Urothelium cell line (cell line): ENCODE measurements around the gene KRT35.

Experiments used
- DNase-seq: peaks from one replicate; pipeline ENCODE4 v3.0.0; 2011; ENCODE audit warnings: low spot score, mixed read lengths
- FAIRE-seq: peaks from 2 replicates; lab custom pipeline; 2011; peaks lifted over from hg19 to GRCh38; lab: Jason Lieb, UNC

The KRT35 gene

DNA sequence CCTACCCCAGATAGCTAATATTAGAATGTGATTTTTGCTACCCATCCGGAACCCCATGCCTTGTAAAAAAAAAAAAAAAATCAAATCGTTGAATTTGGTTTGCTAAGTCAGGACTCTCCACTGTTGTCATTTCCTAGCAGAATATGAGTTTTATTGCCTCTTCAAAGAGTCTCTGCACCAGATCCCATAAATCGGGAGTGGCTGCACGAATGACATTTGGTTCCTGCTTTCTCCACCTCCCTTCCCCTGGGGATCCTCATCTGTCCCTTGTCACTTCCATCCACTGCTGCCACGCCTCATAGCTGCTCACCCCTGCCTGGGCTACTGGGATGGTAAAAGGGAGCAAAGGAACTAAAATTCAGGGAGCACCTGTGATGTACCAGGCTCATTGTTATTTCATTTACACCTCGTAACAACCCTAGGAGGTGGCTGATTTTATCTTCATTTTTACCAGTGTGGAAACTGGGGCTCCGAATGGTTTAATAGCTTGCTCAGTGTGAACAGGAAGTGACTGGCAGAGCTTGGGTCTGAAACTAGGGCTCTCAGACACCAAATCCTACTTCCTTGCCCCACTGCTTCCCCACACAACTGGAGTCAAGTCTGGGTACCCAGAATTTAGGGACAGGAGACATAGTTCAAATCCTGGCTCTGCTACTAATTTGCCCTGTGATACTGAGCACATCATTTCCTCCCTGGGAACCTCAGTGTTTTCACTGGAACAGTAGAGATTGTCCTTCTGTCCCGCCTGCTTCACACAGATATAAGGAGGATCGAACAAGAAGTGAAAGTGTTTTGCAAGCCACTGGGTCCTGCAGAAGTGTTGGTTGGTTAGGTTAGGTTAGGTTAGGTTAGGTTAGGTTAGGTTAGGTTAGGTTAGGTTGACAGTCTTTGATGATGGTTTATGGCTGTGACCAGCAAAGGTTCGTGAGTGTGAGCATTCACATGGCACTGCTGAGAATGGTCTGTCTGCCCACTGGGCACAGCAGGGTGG lies 9.3 kb upstream of the KRT35 start:
- FAIRE-seq = peak; percentile 63

DNA sequence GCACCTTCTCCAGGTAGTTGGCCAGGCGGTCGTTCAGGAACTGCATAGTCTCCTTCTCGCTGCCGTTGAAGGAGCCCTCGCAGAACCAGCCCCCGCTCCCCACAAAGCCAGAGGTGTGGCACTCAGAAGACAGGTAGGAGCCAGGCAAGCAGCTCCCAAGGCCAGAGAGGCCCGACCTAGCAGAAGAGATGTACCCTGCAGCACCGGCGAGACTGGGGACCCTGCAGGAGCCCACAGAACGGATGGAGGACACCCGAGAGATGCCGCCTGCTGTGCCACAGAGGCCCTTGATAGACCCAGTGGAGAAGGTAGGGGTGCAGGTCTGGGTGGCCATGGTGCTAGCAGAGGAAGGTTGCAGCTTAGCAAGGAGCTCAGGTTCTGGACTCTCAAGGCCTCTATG lies 8.6 kb upstream of the KRT35 start, which contains the start of gene KRT36:
Gene KRT36 (minus strand): TSS at position 380 of the 400 bp plus-strand sequence. CDS start 46 bp downstream, at position 334.
- no peak for DNase-seq
- FAIRE-seq = no peak

More for the DNA sequence above, 9.3 kb upstream of the KRT35 start:
- no peak for DNase-seq

DNA sequence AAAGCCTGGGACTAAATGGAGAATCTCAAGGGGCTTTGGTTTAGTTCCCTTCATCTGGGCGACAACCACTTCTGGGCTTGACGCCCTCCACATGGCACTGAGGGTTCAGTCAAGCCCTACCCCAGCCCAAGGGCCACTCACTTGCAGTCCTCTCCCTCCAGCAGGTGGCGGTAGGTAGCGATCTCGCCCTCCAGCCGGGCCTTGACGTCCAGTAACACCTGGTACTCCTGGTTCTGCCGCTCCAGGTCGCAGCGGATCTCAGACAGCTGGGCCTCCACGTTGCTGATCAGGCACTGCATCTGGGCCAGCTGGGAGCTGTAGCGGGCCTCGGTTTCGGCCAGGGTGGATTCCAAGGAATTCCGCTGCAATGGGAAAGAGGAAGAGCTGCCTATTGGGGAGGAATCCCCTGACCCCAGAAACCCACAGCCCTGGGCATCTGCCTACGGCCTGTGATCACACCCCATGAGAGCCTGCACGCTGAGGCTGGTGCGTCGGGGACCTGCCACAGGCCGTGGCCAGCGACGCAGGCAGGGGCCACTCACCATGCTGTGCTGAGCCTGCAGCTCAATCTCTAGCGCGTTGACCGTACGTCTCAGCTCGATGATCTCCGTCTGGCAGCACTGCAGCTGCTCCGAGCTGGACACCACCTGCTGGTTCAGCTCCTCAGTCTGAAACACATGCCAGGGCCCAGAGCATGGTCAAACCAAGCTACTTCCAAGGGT lies 6.0 kb upstream of the KRT35 start:
- DNase-seq (no peak), FAIRE-seq (peak; percentile 52)

DNA sequence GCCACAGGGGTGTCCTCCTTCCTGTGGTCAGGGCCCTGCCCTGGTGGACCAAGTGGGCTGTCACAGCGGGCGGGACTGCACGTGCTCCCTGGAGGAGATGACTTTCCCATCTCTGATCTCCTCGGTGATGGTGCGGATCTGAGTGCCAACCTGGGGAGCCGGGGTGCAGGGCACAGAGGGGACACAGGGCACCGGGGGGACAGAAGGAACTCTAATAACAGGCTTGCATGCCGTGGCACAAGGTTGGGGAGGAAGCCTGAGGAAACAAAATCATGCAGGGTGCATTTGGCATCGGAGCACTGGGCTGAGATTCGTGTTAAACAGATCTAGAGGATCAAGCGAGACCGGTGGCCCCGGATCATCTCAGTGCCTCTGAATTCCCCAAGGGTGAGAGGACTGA lies 5.4 kb upstream of the KRT35 start:
- DNase-seq = no peak
- FAIRE-seq = no peak

DNA sequence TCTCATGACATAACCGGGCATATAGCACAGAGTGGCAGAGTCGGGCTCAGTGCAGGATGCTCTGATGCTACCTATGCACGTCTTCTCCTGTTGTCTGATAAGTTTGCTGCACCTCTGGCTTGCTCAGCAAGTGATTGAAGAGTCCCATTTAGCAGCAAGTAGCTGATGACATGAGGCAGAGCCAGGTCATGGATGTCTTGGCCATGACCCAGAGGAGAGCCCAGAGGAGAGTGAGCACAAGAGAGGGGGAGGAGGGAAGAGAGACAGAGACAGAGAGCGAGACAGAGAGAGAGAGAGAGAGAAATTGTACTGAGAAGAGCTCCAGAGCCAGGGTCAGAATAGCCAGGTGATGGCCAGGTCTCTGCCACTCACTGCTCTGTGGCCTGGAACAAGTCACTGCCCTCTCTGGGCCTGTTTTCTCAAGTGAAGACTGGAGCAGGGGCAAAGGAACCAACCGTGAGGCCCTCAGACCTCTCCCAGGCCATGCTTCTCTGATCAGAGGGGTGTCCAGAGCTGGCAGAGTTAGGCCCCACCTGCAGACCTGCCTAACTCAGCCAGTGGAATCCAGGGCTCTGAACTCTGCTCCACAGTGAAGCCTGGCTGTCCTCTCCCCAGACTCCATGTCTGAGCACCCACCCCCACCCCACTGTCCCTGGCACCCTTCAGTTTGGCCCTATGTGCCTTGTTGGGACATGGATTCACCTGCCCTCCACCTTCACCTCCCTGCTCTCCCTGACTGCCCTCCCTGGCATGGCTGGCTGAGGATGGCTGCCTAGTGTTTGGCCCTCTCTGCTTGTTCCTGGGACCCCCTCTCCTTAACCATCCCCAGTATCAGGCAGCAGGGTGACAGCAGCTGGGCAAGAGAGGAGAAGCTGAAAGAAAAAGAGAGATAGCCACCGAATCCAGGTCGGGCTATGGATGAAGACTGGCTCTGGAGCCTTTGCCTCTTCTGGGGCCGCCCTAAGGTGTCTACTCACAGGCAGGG lies 4.3 kb upstream of the KRT35 start:
- DNase-seq = no peak
- FAIRE-seq = no peak

DNA sequence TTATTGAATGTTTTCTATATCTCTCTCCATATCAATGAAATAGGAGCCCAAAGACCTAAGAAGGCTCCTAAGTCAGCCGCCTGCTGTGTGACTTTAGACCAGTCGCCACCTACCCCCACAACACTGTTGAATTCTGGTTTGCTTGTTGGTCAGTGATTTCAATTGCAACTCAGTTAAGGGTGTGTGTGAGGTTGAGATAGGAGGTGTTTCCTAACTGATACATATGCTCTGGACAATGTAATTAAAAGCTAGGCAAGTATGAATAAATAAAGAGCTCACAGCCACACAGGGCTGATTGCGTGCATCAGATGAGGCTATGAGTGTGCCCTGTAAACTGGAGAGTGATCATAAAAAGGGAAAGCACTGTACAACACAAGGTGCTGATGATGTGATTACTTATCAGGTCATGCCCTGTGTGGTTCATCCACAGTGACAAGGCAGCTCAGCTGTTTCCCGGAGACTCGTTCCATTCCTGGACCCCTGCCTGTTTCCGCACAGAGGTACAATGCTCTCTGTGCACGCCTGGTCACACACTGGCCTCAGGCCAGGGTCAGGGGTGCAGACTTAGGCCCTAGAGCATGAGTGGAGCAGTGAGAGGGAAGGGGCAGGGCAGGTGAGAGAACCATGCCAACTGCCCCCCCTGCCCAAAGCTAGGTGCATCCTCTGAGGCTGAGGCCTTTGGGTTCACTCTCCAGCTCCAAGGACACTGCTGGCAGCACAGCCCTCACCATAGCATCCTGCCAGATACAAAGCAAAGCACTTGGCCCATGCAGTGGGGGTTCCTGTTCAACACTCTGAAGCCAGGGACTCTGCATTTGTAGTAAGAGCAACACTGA lies 3.3 kb upstream of the KRT35 start:
- no peak for FAIRE-seq

DNA sequence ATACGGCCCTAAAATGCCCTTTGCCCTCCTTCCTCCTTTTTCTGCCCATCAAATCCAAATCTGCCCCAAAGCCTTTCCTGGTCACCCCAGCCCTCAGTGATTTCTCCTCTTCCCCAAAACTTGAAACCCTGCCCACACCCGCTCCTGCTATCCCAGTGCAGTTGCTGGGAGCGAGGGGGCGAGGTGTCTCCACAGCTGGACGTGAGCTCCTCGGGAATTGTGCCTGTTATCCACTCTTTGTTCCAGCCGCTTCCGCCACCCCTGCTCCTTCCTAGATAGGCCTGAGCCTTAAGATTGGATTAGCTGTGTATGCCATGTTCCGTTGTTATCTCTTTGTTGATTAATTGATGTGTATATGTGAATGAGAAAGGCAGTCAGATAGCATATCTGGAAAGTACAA lies 2.6 kb upstream of the KRT35 start:
- DNase-seq (no peak), FAIRE-seq (no peak)

More for the DNA sequence above, 3.3 kb upstream of the KRT35 start:
- DNase-seq = no peak

DNA sequence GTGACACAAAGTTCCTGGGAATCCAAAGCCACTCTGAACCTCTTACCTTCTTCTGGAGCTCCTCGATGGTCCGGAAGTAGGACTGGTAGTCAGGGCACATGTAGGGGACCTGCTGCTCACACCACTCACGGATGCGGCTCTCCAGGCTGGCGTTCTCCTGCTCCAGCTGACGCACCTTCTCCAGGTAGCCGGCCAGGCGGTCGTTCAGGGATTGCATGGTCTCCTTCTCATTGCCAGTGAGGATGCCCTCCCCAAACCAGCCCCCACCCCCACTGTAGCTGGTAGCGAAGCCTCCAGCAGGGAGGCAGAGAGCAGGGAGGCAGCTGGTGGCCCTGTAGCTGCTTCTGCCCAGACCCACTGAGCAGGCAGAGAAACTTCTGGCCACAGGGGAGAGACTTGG lies 370 bp downstream of the KRT35 start:
- FAIRE-seq (no peak), DNase-seq (no peak)

DNA sequence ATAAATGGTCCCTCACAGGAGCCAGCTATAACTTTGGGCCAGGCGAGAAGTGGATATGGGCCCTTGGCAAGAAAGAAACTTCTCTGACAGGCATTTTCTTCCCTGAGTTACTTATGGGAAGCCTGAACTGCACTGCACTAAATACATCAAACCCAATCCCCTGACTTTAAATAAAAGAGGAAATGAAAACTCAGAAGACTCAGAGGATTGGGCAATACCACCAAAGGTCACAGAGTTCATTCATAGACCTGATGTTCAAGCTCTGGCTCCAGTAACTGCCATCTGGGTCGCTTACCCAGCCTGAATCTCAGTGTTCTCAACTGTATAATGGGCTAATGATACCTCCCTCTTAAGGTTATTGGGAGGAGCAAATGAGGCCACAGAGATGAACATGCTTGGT lies 815 bp downstream of the KRT35 start:
- FAIRE-seq = no peak
- no peak for DNase-seq

DNA sequence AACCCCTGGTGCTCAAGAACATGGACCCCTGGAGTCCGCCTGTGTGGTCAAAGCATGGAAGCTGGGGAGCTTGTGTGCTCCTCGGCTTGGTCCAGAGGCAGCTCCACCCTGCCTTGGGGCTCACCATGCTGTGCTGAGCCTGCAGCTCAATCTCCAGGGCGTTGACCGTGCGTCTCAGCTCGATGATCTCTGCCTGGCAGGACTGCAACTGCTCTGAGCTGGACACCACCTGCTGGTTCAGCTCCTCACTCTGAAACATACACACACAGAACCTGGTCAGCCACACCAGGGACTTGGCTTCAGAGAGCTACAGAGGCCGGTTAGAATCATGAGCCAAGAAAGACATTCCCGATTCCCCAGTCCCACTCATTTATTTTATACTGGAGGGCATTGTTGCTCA lies 2.7 kb downstream of the KRT35 start:
- no peak for FAIRE-seq
- no peak for DNase-seq

DNA sequence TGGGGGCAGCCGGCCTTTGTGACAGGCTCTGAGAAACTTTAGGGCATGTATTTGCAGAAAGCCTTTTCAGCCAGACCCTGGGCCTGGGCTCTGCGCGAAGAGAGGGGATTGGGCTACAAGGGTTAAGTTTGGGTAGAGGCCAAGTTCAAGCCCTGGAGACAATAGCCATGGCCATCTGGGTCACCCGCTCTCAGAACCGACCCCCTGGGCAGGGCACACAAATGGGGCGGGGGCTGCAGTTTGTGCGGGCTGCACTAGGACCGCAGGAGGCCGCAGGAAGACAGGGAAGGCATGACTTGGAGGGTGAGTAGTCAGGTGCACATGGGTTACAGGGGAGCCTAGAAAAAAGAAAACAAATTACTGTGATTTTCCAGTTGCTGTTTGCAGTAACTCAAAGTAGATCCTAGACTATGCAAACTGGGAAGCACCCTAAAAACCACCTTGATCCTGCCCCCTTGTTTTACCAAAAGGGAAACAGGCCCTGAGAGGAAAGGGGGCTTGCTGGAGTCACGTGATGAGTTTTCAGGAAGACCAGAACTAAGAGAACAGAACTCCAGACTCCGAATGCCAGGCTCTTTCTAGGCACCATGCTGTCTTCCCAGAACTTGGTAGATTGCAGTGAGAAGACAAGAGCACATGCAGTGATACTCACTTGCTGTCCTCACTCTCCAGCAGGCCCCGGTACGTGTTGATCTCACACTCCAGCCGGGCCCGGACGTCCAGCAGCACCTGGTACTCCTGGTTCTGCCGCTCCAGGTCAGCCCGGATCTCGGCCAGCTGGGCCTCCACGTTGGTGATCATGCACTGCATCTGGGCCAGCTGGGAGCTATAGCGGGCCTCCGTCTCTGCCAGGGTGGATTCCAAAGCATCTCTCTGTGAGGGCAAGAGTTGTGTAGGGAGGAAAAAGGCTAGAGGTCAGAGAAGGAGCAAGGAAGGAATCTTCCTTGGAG lies 3.8 kb downstream of the KRT35 start:
- FAIRE-seq (no peak), DNase-seq (no peak)

DNA sequence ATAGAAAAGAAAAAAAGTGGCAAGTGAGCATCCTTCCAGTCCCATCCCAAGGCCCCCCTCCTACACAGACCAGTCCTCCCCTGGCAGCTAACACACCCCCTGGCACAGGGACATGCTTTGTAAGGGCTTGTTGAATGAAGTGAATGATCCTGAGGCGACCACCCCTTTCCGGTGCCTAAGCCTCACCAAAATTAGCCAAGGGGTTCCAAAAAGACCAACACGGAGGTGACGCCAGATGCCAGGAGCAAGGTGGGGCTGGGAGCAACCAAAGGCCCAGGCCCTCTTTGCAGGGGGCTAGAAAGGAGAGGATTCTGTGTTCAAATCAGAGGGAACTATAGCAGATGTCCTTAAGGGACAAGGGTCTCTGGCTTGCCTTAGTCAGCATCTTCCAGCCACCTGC lies 5.5 kb downstream of the KRT35 start:
- no peak for DNase-seq
- FAIRE-seq = no peak

DNA sequence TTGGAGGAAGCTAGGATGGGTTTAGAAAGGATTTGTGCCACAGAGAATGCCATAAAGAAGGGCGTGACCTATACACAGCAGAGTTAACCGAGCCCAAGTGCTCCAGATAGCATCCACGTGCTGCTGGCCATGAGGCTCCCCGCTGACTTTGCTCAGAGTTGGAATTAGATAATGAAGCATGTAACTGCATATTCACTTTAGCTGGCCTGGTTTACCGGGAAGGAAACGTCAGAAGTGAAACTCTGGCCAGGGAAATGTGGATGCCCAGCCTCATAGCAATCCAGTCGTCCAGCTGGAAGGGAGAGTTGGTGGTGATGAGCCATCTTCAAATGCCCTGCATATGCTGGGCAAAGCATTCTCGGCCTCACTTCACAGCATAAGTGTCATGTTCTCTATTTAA lies 6.1 kb downstream of the KRT35 start:
- FAIRE-seq (no peak), DNase-seq (no peak)

DNA sequence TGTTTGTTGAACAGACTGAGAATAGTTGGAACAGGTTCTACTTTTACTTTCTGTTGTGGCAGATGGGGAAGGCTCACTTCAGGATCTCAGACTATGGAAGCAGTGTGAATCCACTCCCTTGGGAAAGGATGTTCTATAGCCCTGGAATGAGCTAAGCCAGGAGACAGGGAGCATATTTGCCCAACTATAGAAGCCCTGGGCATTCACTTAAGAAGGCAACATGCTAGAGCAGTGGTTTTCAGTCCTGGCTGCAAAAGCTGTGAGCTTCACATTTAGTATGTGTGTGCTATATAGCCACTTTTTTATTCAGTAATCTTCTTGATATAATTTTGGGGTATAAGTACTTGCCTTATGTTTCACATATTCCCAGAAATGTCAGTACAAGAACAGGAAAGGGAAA lies 12.6 kb downstream of the KRT35 start:
- no peak for FAIRE-seq
- DNase-seq = no peak

DNA sequence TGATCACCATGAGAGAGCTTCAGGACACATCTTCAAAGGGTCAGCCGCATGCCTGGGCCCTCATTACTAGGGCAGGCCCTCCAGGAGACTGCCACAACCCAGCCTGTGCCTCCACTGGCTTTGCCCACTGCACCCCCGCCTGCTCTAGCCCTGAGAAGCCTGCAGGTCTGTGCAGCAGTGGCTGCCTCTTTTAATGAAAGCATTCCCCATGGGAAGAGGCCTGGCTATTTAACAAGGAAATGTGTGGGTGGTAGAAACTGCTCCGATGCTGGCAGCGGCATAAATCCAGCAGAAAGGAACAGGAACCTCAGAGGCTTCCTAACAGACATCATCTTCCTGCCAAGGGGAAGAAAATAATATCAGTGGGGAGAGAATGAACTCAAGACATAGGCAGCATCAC lies 13.4 kb downstream of the KRT35 start:
- FAIRE-seq (no peak), DNase-seq (no peak)

DNA sequence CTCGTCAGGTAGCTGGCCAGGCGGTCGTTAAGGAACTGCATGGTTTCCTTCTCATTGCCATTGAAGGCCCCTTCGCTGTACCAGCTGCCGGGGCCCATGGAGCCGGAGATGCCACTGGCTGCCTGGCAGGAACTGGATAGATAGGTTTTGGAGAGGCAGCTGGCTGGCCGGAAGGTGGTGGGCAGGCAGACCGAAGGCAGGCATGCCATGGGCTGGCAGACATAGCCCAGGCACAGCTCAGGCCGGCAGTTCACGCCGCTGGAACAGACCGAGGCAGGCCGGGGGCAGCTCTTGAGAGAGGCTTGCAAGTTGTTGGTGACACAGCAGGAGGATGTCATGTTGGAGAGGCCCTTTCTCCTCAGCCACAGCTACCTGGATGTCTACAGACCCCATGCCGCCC lies 14.0 kb downstream of the KRT35 start, which contains the start of gene KRT32:
Gene KRT32 (minus strand): TSS at position 399 of the 400 bp plus-strand sequence. CDS start 61 bp downstream, at position 338.
- no peak for DNase-seq
- FAIRE-seq = no peak

DNA sequence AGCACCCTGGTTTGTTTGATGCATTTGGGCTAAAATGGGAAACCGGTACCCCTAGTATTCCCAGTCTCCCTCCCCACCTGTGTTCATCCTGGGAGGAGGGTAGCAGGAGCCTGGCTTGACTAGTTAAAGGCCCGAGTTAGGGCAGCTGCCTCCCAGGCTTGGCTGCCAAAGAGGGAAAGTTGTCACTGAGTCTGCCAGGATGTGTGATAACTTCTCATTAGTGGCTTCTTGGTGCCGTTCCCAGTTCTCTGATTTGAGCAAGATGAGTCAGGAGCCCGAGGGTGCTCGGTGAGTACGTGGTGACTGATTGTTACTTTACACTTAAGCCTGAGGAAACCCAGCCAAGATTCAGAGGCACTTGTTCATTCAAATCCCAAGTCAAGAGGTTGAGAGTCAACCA lies 16.3 kb downstream of the KRT35 start:
- FAIRE-seq = no peak
- peak; percentile 78 for DNase-seq

DNA sequence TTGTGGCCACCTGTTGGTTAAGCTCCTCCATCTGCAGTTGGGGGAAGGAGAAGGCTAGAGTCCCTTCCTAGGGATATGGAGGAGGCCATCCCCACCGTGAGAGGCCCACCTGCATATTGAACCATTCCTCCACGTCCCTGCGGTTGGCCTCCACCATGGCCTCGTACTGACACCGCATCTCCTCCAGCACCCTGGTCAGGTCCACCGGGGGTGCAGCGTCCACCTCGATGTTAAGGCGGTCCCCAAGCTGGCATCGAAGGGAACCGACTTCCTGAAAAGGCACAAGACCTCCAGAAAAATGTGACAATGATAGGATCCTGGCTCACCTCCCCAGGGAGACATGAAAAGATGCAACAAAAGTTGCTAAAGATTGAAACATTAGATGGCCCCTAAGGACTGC lies 16.8 kb downstream of the KRT35 start:
- DNase-seq (no peak), FAIRE-seq (no peak)

DNA sequence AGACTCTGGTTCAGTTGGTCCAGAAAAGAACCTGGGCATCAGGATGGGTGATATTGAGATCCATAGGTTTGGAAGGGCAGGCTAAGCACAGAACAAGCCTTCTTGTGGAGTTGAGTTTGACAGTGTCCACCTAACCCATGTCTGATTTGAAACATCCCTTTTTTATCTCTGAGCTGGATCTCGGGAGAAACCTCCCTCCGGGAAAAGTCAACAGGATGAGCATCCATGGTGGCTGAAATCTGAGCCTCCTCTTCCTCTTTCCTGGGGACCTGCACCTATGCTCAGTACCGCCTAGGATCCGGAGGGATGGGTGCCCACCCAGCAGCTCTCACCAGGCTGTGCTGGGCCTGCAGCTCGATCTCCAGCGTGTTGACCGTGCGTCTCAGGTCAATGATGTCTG lies 17.2 kb downstream of the KRT35 start:
- FAIRE-seq = no peak

More for the DNA sequence above, 17.2 kb downstream of the KRT35 start:
- DNase-seq = no peak
